Subcutaneous adipose tissue (tissue), 4 donors: ENCODE results near the gene CCL4L2. TPM values are rescaled to one million over a fixed set of nuclear protein-coding genes. Genes with fewer than 3 reads are reported as not detected.

Experiments used
- CTCF ChIP-seq: fragments of 450-650 bp; IDR thresholded peaks from one replicate; pipeline ENCODE4 v1.5.1; 2016; ENCODE audit warnings: low read depth, mild to moderate bottlenecking, control low read depth, antibody characterized with exemption, moderate library complexity
- total RNA-seq, 4 donors: library from RNA; depleted of rRNA; stranded (reverse); fragments of >200 nt; gene quantifications; one replicate each; pipeline ENCODE4 v1.1.0, GENCODE V29; 2016

CCL4L2 gene
- total RNA-seq, 4 donors from 2014 or later: not detected

GRCh38 chr17:36204724-36205500 lies 6.0 kb upstream of the CCL4L2 start:
- no peak for TF ChIP-seq CTCF

- TF ChIP-seq CTCF: no peak
These were observed 5.0 kb upstream of the CCL4L2 start for GRCh38 chr17:36205637-36206485.

GRCh38 chr17:36209575-36209974 lies 1.3 kb upstream of the CCL4L2 start:
- no peak for TF ChIP-seq CTCF

GRCh38 chr17:36212272-36212605 lies 1.4 kb downstream of the CCL4L2 start:
- no peak for TF ChIP-seq CTCF

GRCh38 chr17:36212966-36213365 lies 2.1 kb downstream of the CCL4L2 start:
- no peak for TF ChIP-seq CTCF

- TF ChIP-seq CTCF: no peak
These were observed 2.8 kb downstream of the CCL4L2 start for GRCh38 chr17:36213695-36214094.

- no peak for TF ChIP-seq CTCF
These were observed 4.1 kb downstream of the CCL4L2 start for GRCh38 chr17:36214918-36215317.
